CD4-positive, alpha-beta T cell (primary cell): Measurements from ENCODE around the gene SLC12A7. TPM values are rescaled to one million over a fixed set of nuclear protein-coding genes. Genes with fewer than 3 reads are reported as not detected.

Experiments
- ATAC-seq: fragments of 200-7000 bp; cut with Tn5 transposase; one replicate; pipeline ENCODE4 v1.10.0; 2022; ENCODE audit warnings: mild to moderate bottlenecking; ENCODE audit not compliant: poor library complexity
- CTCF ChIA-PET: fragments of 350-600 bp; sonication (Branson Sonifier 250); formaldehyde crosslinking; loops from one replicate; lab custom pipeline; 2021; ENCODE audit warnings: antibody characterized with exemption, inconsistent platforms; lab: Charles Lee
- POLR2A ChIA-PET: fragments of 350-600 bp; sonication (Branson Sonifier 250); formaldehyde crosslinking; loops from one replicate; lab custom pipeline; 2021; ENCODE audit warnings: antibody characterized with exemption, inconsistent platforms; lab: Charles Lee
- DNase-seq, 14 experiments: peaks; one replicate each; pipeline ENCODE4 v3.0.0-alpha.2; 2013 to 2020; ENCODE audit warnings: mixed read lengths in 2 of 14
- H3K27ac ChIP-seq, 2 donors: one replicate each; pipeline versions ENCODE4 v1.5.1 to v1.7.0; 2013; ENCODE audit warnings: low read length in 2 of 2, low read depth in 1 of 2, mild to moderate bottlenecking in 1 of 2
- H3K27me3 ChIP-seq, 2 experiments: 1 replicate in 1 of 2; 2 replicates in 1 of 2; pipeline versions ENCODE4 v1.6.1 to v1.7.0; 2013; ENCODE audit warnings: low read length in 2 of 2, control low read depth in 1 of 2, mild to moderate bottlenecking in 1 of 2, moderate library complexity in 1 of 2; ENCODE audit not compliant: insufficient read depth in 2 of 2, control insufficient read depth in 1 of 2
- H3K36me3 ChIP-seq: one replicate; pipeline ENCODE4 v1.6.1; 2013; ENCODE audit warnings: low read length, control low read depth; ENCODE audit not compliant: insufficient read depth
- H3K4me1 ChIP-seq: one replicate; pipeline ENCODE4 v1.6.1; 2013; ENCODE audit warnings: low read length, control low read depth; ENCODE audit not compliant: insufficient read depth
- H3K4me3 ChIP-seq: one replicate; pipeline ENCODE4 v1.5.1; 2013; ENCODE audit warnings: mild to moderate bottlenecking, low read length, moderate library complexity
- H3K9me3 ChIP-seq, 2 experiments: 1 replicate in 1 of 2; 2 replicates in 1 of 2; pipeline versions ENCODE4 v1.6.1 to v1.7.0; 2013; ENCODE audit warnings: low read length in 2 of 2, mild to moderate bottlenecking in 2 of 2, control low read depth in 1 of 2, moderate library complexity in 1 of 2; ENCODE audit not compliant: control insufficient read depth in 1 of 2, insufficient read depth in 1 of 2
- H3K27ac Mint-ChIP-seq: one replicate; pipeline ENCODE4 v1.8.0; 2020; ENCODE audit warnings: mixed read lengths
- H3K27me3 Mint-ChIP-seq: one replicate; pipeline ENCODE4 v1.8.0; 2021; ENCODE audit warnings: mixed read lengths
- H3K36me3 Mint-ChIP-seq: one replicate; pipeline ENCODE4 v1.8.0; 2021; ENCODE audit warnings: low read depth, mixed read lengths
- H3K4me1 Mint-ChIP-seq: one replicate; pipeline ENCODE4 v1.8.0; 2021; ENCODE audit warnings: low read depth, mixed read lengths
- H3K4me3 Mint-ChIP-seq: one replicate; pipeline ENCODE4 v1.8.0; 2020; ENCODE audit warnings: mild to moderate bottlenecking, mixed read lengths
- H3K9me3 Mint-ChIP-seq: one replicate; pipeline ENCODE4 v1.8.0; 2020; ENCODE audit warnings: mixed read lengths
- CTCF ChIP-seq: fragments of 200-600 bp; IDR thresholded peaks from one replicate; pipeline ENCODE4 v1.8.0; 2022; ENCODE audit warnings: antibody characterized with exemption, mild to moderate bottlenecking
- intact Hi-C, 2 experiments: fragments of 100-400 bp; cut with DNase I in 1 of 2; cut with micrococcal nuclease in 1 of 2; formaldehyde crosslinking; loops; one replicate each; pipeline versions ENCODE4 v1.15.1 to v1.9.0; 2023 to 2025; cut with DNase I, micrococcal nuclease
- total RNA-seq, 174 experiments: library from RNA in 2 of 174; stranded (reverse) in 2 of 174; gene quantifications; one replicate each; pipeline ENCODE4 v1.2.3 and lab custom pipeline; 2021 to 2026

SLC12A7 gene
- total RNA-seq, 2 experiments from 2014 or later, result 47.9 to 51.7 TPM

GRCh38 chr5:1042626-1043025, 69.2 kb downstream of the SLC12A7 start:
- no peaks in the 10 kb centered on the region for H3K4me1 ChIP-seq
- no peak for ATAC-seq
- Mint-ChIP-seq H3K4me3 (no peak overlapping the region), H3K27ac (no peak overlapping the region), H3K36me3 (no peaks in the 10 kb centered on the region), H3K4me1 (peaks cover 11% of the 10 kb centered on the region), H3K9me3 (peaks cover 5% of the 10 kb centered on the region), H3K27me3 (no peaks in the 10 kb centered on the region)
- TF ChIP-seq CTCF, result no peak
- no peak overlapping the region for H3K27ac ChIP-seq
- intact Hi-C loops, result no loop called here
- CTCF ChIA-PET, result no interaction called here
- H3K9me3 ChIP-seq, result peaks cover 0 to 22% of the 10 kb centered on the region in 2 experiments
- DNase-seq, result no peak
- H3K27me3 ChIP-seq, result no peaks in the 10 kb centered on the region
- H3K4me3 ChIP-seq, result no peak overlapping the region
- no peaks in the 10 kb centered on the region for H3K36me3 ChIP-seq
- POLR2A ChIA-PET, result no interaction called here

GRCh38 chr5:1041225-1042143, 70.4 kb downstream of the SLC12A7 start:
- ChIA-PET CTCF (no interaction called here), POLR2A (no interaction called here)
- peak overlapping the region; percentile 3 for H3K27ac Mint-ChIP-seq
- H3K4me1 Mint-ChIP-seq, result peaks cover 5% of the 10 kb centered on the region
- H3K9me3 Mint-ChIP-seq, result peaks cover 5% of the 10 kb centered on the region
- Histone ChIP-seq H3K36me3 (no peaks in the 10 kb centered on the region), H3K27ac (no peak overlapping the region), H3K4me1 (no peaks in the 10 kb centered on the region), H3K27me3 (no peaks in the 10 kb centered on the region), H3K4me3 (no peak overlapping the region), H3K9me3 (peaks cover 0 to 22% of the 10 kb centered on the region in 2 experiments)
- no peak for TF ChIP-seq CTCF
- intact Hi-C loops, result no loop called here
- no peaks in the 10 kb centered on the region for H3K36me3 Mint-ChIP-seq
- DNase-seq, result peak in 1 of 14 experiments; percentile 1
- no peaks in the 10 kb centered on the region for H3K27me3 Mint-ChIP-seq
- H3K4me3 Mint-ChIP-seq, result no peak overlapping the region
- no peak for ATAC-seq

GRCh38 chr5:1040571-1040970, 71.3 kb downstream of the SLC12A7 start:
- Mint-ChIP-seq H3K36me3 (no peaks in the 10 kb centered on the region), H3K9me3 (peaks cover 5% of the 10 kb centered on the region), H3K4me1 (peaks cover 5% of the 10 kb centered on the region), H3K27ac (no peak overlapping the region), H3K27me3 (no peaks in the 10 kb centered on the region), H3K4me3 (no peak overlapping the region)
- DNase-seq, result peak in 1 of 14 experiments; percentile 2
- ATAC-seq, result no peak
- H3K27me3 ChIP-seq, result no peaks in the 10 kb centered on the region
- intact Hi-C loops, result no loop called here
- H3K4me3 ChIP-seq, result no peak overlapping the region
- H3K36me3 ChIP-seq, result no peaks in the 10 kb centered on the region
- H3K27ac ChIP-seq, result no peak overlapping the region
- no peak for TF ChIP-seq CTCF
- H3K4me1 ChIP-seq, result no peaks in the 10 kb centered on the region
- ChIA-PET POLR2A (no interaction called here), CTCF (no interaction called here)
- H3K9me3 ChIP-seq, result peaks cover 0 to 22% of the 10 kb centered on the region in 2 experiments
